Measurements from ENCODE around the gene SBF2.

Gene SBF2

DNA sequence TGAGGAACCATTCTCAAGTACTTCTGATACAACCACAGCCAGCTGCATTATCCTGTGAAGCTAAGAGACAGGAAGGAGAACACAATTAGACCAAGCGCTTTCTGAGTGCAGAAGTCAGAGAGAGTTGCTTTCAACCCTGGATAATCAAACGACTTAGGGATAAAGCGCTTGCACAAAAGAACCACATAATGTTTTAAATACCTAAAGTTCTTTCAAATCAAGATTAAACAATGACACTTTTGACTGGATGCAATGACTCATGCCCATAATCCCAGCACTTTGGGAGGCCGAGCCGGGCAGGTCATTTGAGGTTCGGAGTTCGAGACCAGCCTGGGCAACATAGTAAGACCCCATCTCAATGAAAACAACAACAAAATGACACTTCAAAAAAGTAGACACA, 485.1 kb downstream of the SBF2 start:
- no peak overlapping the region for H3K9ac ChIP-seq (ENCODE audit: low read length)
- no peak for TF ChIP-seq EZH2 (optimal IDR thresholded peaks at IDR 0.05; ENCODE audit: low read depth, low read length)
- no peak for TF ChIP-seq EZH2phosphoT487 (IDR thresholded peaks at IDR 0.05; ENCODE audit: low read length)
- TF ChIP-seq, protein P1, sequence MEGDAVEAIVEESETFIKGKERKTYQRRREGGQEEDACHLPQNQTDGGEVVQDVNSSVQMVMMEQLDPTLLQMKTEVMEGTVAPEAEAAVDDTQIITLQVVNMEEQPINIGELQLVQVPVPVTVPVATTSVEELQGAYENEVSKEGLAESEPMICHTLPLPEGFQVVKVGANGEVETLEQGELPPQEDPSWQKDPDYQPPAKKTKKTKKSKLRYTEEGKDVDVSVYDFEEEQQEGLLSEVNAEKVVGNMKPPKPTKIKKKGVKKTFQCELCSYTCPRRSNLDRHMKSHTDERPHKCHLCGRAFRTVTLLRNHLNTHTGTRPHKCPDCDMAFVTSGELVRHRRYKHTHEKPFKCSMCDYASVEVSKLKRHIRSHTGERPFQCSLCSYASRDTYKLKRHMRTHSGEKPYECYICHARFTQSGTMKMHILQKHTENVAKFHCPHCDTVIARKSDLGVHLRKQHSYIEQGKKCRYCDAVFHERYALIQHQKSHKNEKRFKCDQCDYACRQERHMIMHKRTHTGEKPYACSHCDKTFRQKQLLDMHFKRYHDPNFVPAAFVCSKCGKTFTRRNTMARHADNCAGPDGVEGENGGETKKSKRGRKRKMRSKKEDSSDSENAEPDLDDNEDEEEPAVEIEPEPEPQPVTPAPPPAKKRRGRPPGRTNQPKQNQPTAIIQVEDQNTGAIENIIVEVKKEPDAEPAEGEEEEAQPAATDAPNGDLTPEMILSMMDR (IDR thresholded peaks at IDR 0.05; ENCODE audit: low read length) = no peak

DNA sequence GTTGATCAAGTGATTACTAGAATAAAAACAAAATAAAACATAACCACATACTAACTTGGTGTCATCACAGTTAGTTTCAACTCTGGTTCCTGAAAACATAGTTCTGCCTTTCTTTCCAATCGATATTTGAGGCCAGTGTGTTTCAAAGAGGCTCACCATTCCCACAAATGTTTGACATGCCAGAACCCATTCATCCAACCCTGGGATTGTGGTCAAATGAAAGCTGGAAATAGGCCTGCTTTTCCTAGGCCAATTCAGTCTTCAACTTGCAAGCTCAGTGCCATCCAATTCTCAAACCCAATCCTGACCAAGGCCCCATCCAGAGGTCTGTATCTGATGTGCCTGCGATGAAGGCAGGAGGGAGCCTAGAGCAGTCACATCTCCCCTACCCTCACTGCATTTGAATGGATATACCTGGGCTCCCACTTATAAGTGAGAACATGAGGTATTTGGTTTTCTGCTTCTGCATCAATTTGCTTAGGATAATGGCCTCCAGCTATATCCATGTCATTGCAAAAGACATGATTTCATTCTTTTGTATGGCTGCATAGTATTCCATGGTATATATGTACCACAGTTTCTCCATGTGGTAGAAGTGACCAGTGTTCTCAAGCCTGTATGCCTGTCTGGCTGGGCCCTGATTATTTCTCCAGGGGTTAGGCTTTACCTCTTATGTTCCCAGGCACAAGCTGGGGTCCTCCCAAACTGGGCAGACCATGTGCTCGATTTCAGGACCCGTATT, 486.9 kb downstream of the SBF2 start:
- H3K9me3 ChIP-seq (replicated peaks; ENCODE audit: insufficient read depth, low read length) = no peaks in the 10 kb centered on the region
- H3K9ac ChIP-seq (ENCODE audit: low read length) = no peak overlapping the region
- H3F3A ChIP-seq (ENCODE audit: insufficient read depth, low read length) = no peaks in the 10 kb centered on the region
- no peak overlapping the region for H3K27ac ChIP-seq (ENCODE audit: low read length)
- H2AFZ ChIP-seq (ENCODE audit: low read length) = no peak overlapping the region
- H3K36me3 ChIP-seq (replicated peaks; ENCODE audit: insufficient read depth, low read length) = no peaks in the 10 kb centered on the region
- H3K27me3 ChIP-seq (replicated peaks; ENCODE audit: insufficient read depth, low read length) = no peaks in the 10 kb centered on the region
- H3K9me2 ChIP-seq (replicated peaks; ENCODE audit: insufficient read depth, low read length) = no peaks in the 10 kb centered on the region
- no peak overlapping the region for H3K4me3 ChIP-seq (ENCODE audit: low read length)
- no peaks in the 10 kb centered on the region for H3K79me2 ChIP-seq (ENCODE audit: low read length)
- no peaks in the 10 kb centered on the region for H3K4me1 ChIP-seq (ENCODE audit: low read length)
- H3K4me2 ChIP-seq (ENCODE audit: low read depth, low read length) = no peak overlapping the region
- H4K20me1 ChIP-seq (ENCODE audit: insufficient read depth, low read length) = no peaks in the 10 kb centered on the region
- DNase-seq = no peak
- no peak for TF ChIP-seq EZH2 (optimal IDR thresholded peaks at IDR 0.05; ENCODE audit: low read depth, low read length)
- TF ChIP-seq, protein P1 (IDR thresholded peaks at IDR 0.05; ENCODE audit: low read length) = no peak

More for the DNA sequence above, 485.1 kb downstream of the SBF2 start:
- Histone ChIP-seq H4K20me1 (ENCODE audit: insufficient read depth, low read length) (no peaks in the 10 kb centered on the region), H3K9me2 (replicated peaks; ENCODE audit: insufficient read depth, low read length) (no peaks in the 10 kb centered on the region), H3K36me3 (replicated peaks; ENCODE audit: insufficient read depth, low read length) (no peaks in the 10 kb centered on the region), H2AFZ (ENCODE audit: low read length) (no peak overlapping the region), H3K27me3 (replicated peaks; ENCODE audit: insufficient read depth, low read length) (no peaks in the 10 kb centered on the region), H3K4me1 (ENCODE audit: low read length) (no peaks in the 10 kb centered on the region), H3K9me3 (replicated peaks; ENCODE audit: insufficient read depth, low read length) (no peaks in the 10 kb centered on the region), H3K4me3 (ENCODE audit: low read length) (no peak overlapping the region), H3K79me2 (ENCODE audit: low read length) (no peaks in the 10 kb centered on the region), H3F3A (ENCODE audit: insufficient read depth, low read length) (no peaks in the 10 kb centered on the region), H3K4me2 (ENCODE audit: low read depth, low read length) (no peak overlapping the region), H3K27ac (ENCODE audit: low read length) (no peak overlapping the region)
- no peak for DNase-seq

DNA sequence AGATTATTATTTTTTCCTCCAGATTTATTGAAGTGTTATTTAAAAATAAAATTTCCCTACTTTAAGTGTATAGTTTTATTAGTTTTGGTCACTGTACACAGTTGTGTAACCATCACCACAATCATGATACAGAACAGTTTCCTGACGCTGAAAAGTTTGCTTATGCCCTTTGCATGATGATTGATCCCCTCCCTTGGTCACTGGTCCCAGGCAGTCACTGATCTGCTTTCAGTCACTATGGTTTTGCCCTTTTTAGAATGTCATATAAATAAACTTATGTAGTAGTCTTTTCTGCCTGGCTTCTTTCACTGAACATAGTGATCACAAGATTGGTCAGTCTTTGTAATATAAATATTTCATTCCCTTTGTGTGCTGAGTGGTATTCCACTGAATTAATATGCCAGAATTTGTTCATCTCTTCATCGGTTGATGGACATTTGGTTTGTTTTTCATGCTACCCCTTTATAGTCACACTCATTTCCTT, 489.6 kb downstream of the SBF2 start:
- Histone ChIP-seq H4K20me1 (ENCODE audit: insufficient read depth, low read length) (no peaks in the 10 kb centered on the region), H3K4me3 (ENCODE audit: low read length) (no peak overlapping the region), H3K9me3 (replicated peaks; ENCODE audit: insufficient read depth, low read length) (no peaks in the 10 kb centered on the region), H3K79me2 (ENCODE audit: low read length) (no peaks in the 10 kb centered on the region), H3K27ac (ENCODE audit: low read length) (no peak overlapping the region), H3F3A (ENCODE audit: insufficient read depth, low read length) (no peaks in the 10 kb centered on the region), H3K4me2 (ENCODE audit: low read depth, low read length) (no peak overlapping the region), H3K9ac (ENCODE audit: low read length) (no peak overlapping the region), H3K4me1 (ENCODE audit: low read length) (no peaks in the 10 kb centered on the region), H3K9me2 (replicated peaks; ENCODE audit: insufficient read depth, low read length) (no peaks in the 10 kb centered on the region), H3K36me3 (replicated peaks; ENCODE audit: insufficient read depth, low read length) (no peaks in the 10 kb centered on the region), H3K27me3 (replicated peaks; ENCODE audit: insufficient read depth, low read length) (no peaks in the 10 kb centered on the region), H2AFZ (ENCODE audit: low read length) (no peak overlapping the region)
- TF ChIP-seq, protein P1 (IDR thresholded peaks at IDR 0.05; ENCODE audit: low read length) = no peak
- TF ChIP-seq EZH2 (optimal IDR thresholded peaks at IDR 0.05; ENCODE audit: low read depth, low read length) (no peak), EZH2phosphoT487 (IDR thresholded peaks at IDR 0.05; ENCODE audit: low read length) (no peak)
- DNase-seq = no peak
